Activated CD4-positive, alpha-beta T cell treated with anti-CD3 and anti-CD28 coated beads, Interleukin-2, amount 10 ng/mL, durations not matched to agents 7 days and 5 days (primary cell): ENCODE measurements around the gene DYNC1I1. TPM values are rescaled to one million over a fixed set of nuclear protein-coding genes. Genes with fewer than 3 reads are reported as not detected.

ENCODE experiments used
- CTCF ChIA-PET: fragments of 350-600 bp; sonication (Branson Sonifier 250); formaldehyde crosslinking; loops from one replicate; lab custom pipeline; 2021; ENCODE audit warnings: antibody characterized with exemption; lab: Charles Lee
- POLR2A ChIA-PET: fragments of 350-600 bp; sonication (Branson Sonifier 250); formaldehyde crosslinking; loops from one replicate; lab custom pipeline; 2021; ENCODE audit warnings: antibody characterized with exemption; lab: Charles Lee
- DNase-seq: peaks from one replicate; pipeline ENCODE4 v3.0.0-alpha.2; 2020
- H3K27ac Mint-ChIP-seq: one replicate; pipeline ENCODE4 v1.8.0; 2021; ENCODE audit warnings: mild to moderate bottlenecking, moderate library complexity, mixed read lengths
- H3K27me3 Mint-ChIP-seq: one replicate; pipeline ENCODE4 v1.8.0; 2021; ENCODE audit warnings: mixed read lengths
- H3K36me3 Mint-ChIP-seq: one replicate; pipeline ENCODE4 v1.8.0; 2021; ENCODE audit warnings: low read depth, mixed read lengths
- H3K4me1 Mint-ChIP-seq: one replicate; pipeline ENCODE4 v1.8.0; 2021; ENCODE audit warnings: mixed read lengths
- H3K4me3 Mint-ChIP-seq: one replicate; pipeline ENCODE4 v1.8.0; 2021; ENCODE audit warnings: mild to moderate bottlenecking, moderate library complexity, mixed read lengths
- H3K9me3 Mint-ChIP-seq: one replicate; pipeline ENCODE4 v1.8.0; 2021; ENCODE audit warnings: mixed read lengths
- total RNA-seq, 2 experiments: library from RNA; stranded (reverse); gene quantifications; one replicate each; pipeline ENCODE4 v1.2.3, GENCODE V29; 2021

The DYNC1I1 gene
- total RNA-seq, 2 experiments from 2014 or later, result not detected

DNA sequence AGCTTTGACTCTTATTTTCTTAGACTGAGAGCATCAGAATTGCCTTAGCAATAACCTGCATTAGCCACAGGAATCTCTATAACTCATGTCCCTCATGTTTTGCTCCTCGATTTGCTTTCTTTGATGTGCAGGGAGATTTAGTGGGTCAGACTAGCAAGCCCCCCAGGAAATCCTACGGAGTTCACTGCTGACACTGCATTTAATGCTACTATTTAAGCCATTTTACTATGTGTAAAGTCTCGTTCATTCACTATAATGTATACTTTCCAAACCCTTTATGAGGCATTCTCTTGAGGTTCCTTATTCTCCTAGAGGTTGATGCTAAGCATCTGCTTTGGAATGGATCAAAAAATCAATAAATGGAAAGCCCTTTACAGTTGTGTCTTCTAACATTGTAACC, 28.4 kb downstream of the DYNC1I1 start:
- H3K27me3 Mint-ChIP-seq, result peaks cover 2% of the 10 kb centered on the region
- POLR2A ChIA-PET, result no interaction called here
- no peaks in the 10 kb centered on the region for H3K9me3 Mint-ChIP-seq
- no peak overlapping the region for H3K4me3 Mint-ChIP-seq
- DNase-seq, result no peak
- H3K4me1 Mint-ChIP-seq, result no peaks in the 10 kb centered on the region
- H3K36me3 Mint-ChIP-seq, result no peaks in the 10 kb centered on the region
- H3K27ac Mint-ChIP-seq, result no peak overlapping the region
- CTCF ChIA-PET, result no interaction called here

DNA sequence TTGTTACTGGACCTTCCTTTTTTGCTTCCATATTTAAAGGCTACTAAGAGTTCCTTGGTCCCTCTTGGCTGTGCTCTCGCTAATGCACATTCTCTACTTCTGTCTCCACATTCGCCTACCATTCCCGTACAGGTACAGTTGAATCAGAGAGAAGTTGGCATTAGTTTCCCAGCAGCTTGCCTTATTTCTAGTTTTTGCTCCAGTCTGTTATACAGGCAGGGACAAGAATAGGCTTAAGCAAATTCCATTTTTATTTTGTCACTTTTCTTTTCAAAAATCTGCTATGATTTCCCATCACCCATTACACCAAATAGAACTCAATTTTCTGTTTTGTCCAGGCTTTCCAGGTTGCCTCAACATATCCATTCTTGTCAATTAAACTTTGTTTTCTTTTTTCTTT, 29.9 kb downstream of the DYNC1I1 start:
- H3K4me3 Mint-ChIP-seq, result no peak overlapping the region
- ChIA-PET POLR2A (no interaction called here), CTCF (no interaction called here)
- no peak overlapping the region for H3K27ac Mint-ChIP-seq
- no peaks in the 10 kb centered on the region for H3K36me3 Mint-ChIP-seq
- H3K27me3 Mint-ChIP-seq, result peaks cover 4% of the 10 kb centered on the region
- H3K9me3 Mint-ChIP-seq, result no peaks in the 10 kb centered on the region
- H3K4me1 Mint-ChIP-seq, result no peaks in the 10 kb centered on the region
- DNase-seq, result no peak

DNA sequence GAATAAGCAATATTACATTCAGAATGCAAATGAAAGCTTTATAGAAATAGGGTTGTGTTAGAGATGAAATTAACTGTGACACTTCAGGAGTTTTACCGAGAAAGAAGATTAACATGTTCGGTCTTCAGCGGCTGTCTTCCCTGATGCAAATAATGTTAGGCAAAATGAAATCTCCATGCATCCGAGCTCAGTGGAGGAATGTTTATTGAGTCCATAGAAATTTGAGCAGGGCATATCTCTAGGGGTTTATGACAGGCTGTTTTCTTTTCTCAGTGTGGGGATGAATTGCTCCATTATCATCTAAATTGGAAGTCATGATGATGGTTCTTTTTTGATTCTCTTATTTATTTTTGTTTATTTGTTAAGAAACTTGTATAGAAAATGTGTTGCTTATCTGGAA, 31.7 kb downstream of the DYNC1I1 start:
- CTCF ChIA-PET, result no interaction called here
- no peak for DNase-seq

DNA sequence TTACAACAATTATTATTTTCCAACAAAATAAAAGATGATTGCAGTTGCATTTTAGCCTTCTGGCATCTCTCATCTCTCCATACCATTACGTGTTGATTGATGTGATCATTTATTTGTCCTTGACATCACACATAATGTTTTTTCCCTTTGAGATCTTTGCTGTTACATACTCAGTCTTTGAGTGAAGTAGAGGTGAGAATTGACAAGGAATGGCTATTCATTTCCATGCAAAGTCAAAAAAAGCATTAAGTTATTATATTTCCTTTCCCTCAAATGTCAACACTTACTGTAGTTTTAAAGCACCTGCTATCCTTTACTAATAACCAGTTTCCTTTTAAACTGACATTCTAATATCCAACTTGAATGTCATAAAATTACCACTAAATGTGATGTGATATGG, 33.6 kb downstream of the DYNC1I1 start:
- ChIA-PET CTCF (no interaction called here), POLR2A (no interaction called here)

More for the DNA sequence above, 31.7 kb downstream of the DYNC1I1 start:
- H3K9me3 Mint-ChIP-seq, result no peaks in the 10 kb centered on the region
- no peak overlapping the region for H3K4me3 Mint-ChIP-seq
- no peak overlapping the region for H3K27ac Mint-ChIP-seq
- H3K36me3 Mint-ChIP-seq, result no peaks in the 10 kb centered on the region
- H3K4me1 Mint-ChIP-seq, result no peaks in the 10 kb centered on the region
- POLR2A ChIA-PET, result no interaction called here
- H3K27me3 Mint-ChIP-seq, result peaks cover 5% of the 10 kb centered on the region

DNA sequence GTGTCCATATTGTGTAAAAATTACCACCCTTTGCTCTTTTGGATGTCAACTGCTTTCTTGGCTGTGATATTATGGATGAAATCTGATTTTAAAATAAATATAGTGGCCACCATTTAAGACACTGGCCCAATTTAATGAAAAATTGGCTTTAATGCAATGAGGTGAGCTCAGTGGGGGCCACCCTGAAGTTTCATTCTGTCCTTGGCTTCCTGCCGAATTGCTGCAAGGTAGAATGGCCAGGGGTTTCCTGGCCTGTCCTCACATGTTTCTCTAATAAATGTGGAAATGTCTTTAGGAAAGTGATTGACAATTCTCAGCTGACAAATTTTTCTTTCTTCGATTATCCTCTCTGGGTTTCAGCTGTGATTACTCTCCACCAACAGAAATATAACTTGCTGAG, 36.0 kb downstream of the DYNC1I1 start:
- Mint-ChIP-seq H3K4me3 (no peak overlapping the region), H3K36me3 (no peaks in the 10 kb centered on the region), H3K27ac (no peak overlapping the region), H3K4me1 (no peaks in the 10 kb centered on the region), H3K27me3 (peaks cover 7% of the 10 kb centered on the region), H3K9me3 (no peaks in the 10 kb centered on the region)
- CTCF ChIA-PET, result no interaction called here
- POLR2A ChIA-PET, result no interaction called here
- DNase-seq, result no peak

More for the DNA sequence above, 33.6 kb downstream of the DYNC1I1 start:
- Mint-ChIP-seq H3K27me3 (peaks cover 7% of the 10 kb centered on the region), H3K4me3 (no peak overlapping the region), H3K27ac (no peak overlapping the region), H3K4me1 (no peaks in the 10 kb centered on the region), H3K9me3 (no peaks in the 10 kb centered on the region), H3K36me3 (no peaks in the 10 kb centered on the region)
- no peak for DNase-seq

DNA sequence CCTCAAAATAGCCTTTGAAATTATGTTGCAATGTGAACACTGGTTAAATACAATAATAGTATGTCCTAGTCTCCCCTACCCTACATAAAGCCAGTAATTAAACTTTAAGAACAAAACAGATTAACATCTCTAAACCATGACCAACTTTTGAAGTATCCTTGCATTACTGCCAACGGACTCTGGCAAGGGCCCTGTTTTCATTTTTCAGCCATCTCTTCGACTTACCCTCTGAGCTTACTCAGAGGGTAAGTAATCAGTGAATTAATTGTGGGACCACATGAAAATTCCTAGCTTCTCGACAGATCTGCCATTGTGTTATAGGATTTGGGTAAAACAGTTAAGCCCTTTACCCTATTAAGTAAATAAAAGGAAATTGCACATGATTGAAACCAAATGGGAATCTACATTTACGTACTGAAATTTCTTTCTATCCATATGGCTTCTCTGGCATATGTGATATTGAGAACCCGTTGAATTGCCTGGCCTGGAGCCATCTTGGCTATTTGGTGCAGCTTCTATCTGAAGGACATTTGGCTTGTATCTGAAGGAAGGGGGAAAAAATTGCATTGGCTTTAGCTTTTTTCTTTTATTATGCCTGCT, 39.6 kb downstream of the DYNC1I1 start:
- Mint-ChIP-seq H3K27ac (no peak overlapping the region), H3K27me3 (peaks cover 5% of the 10 kb centered on the region), H3K4me1 (no peaks in the 10 kb centered on the region), H3K9me3 (no peaks in the 10 kb centered on the region), H3K4me3 (no peak overlapping the region), H3K36me3 (no peaks in the 10 kb centered on the region)
- ChIA-PET CTCF (no interaction called here), POLR2A (no interaction called here)
- DNase-seq, result no peak

GRCh38 chr7:95814721-95815120, 42.4 kb downstream of the DYNC1I1 start:
- no peak overlapping the region for H3K27ac Mint-ChIP-seq
- H3K36me3 Mint-ChIP-seq, result no peaks in the 10 kb centered on the region
- POLR2A ChIA-PET, result no interaction called here
- no peaks in the 10 kb centered on the region for H3K9me3 Mint-ChIP-seq
- CTCF ChIA-PET, result no interaction called here
- no peaks in the 10 kb centered on the region for H3K27me3 Mint-ChIP-seq
- no peaks in the 10 kb centered on the region for H3K4me1 Mint-ChIP-seq
- DNase-seq, result no peak
- no peak overlapping the region for H3K4me3 Mint-ChIP-seq

- POLR2A ChIA-PET, result no interaction called here
- CTCF ChIA-PET, result no interaction called here
- Mint-ChIP-seq H3K27me3 (no peaks in the 10 kb centered on the region), H3K4me3 (no peak overlapping the region), H3K27ac (no peak overlapping the region), H3K9me3 (no peaks in the 10 kb centered on the region), H3K36me3 (no peaks in the 10 kb centered on the region), H3K4me1 (no peaks in the 10 kb centered on the region)
- no peak for DNase-seq
Observed at GRCh38 chr7:95817866-95818640, 45.7 kb downstream of the DYNC1I1 start.

- Mint-ChIP-seq H3K27me3 (no peaks in the 10 kb centered on the region), H3K36me3 (no peaks in the 10 kb centered on the region), H3K27ac (no peak overlapping the region), H3K4me1 (no peaks in the 10 kb centered on the region), H3K9me3 (no peaks in the 10 kb centered on the region), H3K4me3 (no peak overlapping the region)
- POLR2A ChIA-PET, result no interaction called here
- no peak for DNase-seq
- CTCF ChIA-PET, result no interaction called here
Observed at GRCh38 chr7:95820778-95821177, 48.4 kb downstream of the DYNC1I1 start.

DNA sequence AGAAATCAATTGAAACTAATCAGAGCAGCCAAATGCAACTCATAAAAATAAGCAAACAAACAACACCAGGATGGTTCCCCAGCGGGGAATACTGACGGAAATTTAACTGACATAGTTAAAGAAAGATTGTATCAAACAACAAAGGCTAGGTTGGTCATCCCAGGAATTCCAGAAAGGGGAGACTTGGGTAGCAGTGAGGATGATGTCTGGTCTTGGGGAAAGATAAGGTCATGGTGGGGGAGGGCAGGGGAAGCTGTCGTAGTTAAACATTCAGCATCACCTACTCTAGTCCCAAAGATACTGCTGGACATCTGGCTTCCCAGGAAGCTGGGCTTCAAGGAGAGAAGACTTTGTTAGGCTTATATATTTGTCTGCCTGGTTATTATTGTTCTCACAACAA, 50.4 kb downstream of the DYNC1I1 start:
- POLR2A ChIA-PET, result no interaction called here
- H3K4me3 Mint-ChIP-seq, result no peak overlapping the region
- no peak for DNase-seq
- H3K4me1 Mint-ChIP-seq, result no peaks in the 10 kb centered on the region
- no peaks in the 10 kb centered on the region for H3K27me3 Mint-ChIP-seq
- no peaks in the 10 kb centered on the region for H3K9me3 Mint-ChIP-seq
- CTCF ChIA-PET, result no interaction called here
- no peak overlapping the region for H3K27ac Mint-ChIP-seq
- H3K36me3 Mint-ChIP-seq, result no peaks in the 10 kb centered on the region

GRCh38 chr7:95824616-95825015, 52.3 kb downstream of the DYNC1I1 start:
- Mint-ChIP-seq H3K27ac (no peak overlapping the region), H3K4me3 (no peak overlapping the region), H3K9me3 (no peaks in the 10 kb centered on the region), H3K36me3 (no peaks in the 10 kb centered on the region), H3K4me1 (no peaks in the 10 kb centered on the region), H3K27me3 (no peaks in the 10 kb centered on the region)
- ChIA-PET CTCF (no interaction called here), POLR2A (no interaction called here)
- no peak for DNase-seq

DNA sequence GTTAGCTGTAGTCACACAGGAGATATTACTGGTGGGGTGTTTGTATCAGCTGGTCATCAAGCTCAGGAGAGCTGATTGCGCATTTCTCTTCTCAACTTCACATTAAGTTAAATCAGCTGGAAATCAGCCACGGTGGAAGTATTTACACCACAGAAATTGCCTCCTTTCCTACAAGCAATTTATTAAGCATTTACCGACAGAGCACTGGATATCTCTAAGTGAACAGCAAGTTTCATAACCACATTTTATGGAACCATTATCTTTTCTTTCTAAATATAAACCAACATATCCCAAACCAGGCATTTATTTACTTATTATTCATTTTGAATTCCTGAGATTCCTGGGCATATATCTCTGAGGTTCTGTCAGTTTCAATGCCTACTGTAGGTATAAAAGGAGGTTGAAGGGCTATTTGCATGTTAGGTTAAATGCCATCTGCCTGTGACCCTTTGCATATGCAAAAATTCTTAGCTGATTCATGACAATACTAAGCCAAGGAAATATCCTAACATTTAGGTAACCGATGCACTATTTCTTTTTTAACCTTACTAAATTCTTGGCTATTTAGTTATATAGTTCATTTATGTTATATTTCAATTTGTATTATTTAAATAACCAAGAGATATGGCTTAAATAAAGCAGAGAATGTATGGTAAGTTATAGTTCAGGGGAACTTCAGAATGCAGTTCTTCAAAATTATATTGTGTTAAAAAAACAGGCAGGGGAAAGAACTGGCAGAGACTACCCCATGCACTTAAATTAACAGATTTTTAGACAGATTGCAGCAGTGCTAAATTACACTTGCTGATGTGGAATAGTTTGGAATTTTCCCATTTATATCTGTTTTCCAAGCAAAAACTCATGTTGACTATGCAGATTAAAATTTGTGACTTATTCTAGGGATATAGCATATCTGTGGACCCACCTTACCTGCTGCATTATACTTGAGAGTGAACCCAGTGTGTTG, 56.8 kb downstream of the DYNC1I1 start:
- ChIA-PET CTCF (no interaction called here), POLR2A (no interaction called here)
- no peaks in the 10 kb centered on the region for H3K36me3 Mint-ChIP-seq
- no peaks in the 10 kb centered on the region for H3K9me3 Mint-ChIP-seq
- no peak overlapping the region for H3K4me3 Mint-ChIP-seq
- no peak overlapping the region for H3K27ac Mint-ChIP-seq
- no peak for DNase-seq
- H3K4me1 Mint-ChIP-seq, result no peaks in the 10 kb centered on the region
- no peaks in the 10 kb centered on the region for H3K27me3 Mint-ChIP-seq
